GM19193 (cell line): Measurements from ENCODE around the gene PLA2G1B.

Experiments
- POLR2A ChIP-seq: IDR thresholded peaks from 4 replicates; pipeline ENCODE4 v1.6.1; 2011; ENCODE audit not compliant: insufficient read depth, insufficient read length; ENCODE audit errors: extremely low read depth

PLA2G1B gene

DNA sequence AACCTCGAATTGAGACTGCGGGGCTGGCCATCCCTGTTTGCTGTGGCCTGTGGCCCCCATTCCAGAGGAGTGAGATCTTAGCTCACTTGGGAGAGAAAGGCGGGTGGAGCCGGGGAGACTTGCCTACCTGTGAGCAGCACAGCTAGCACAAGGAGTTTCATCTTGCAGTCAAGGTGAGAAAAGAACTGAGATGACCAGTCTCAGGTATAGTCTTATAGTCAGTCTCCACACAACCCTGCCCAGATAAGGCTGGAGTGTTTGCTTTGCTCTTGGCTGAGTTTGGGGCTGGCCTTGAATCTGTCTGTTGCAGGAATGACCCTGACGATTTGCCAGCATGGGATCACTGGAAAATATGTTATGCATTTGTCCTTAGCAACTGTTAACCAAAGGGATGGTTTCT, at the start of gene PLA2G1B:
TSS of gene PLA2G1B (minus strand) at position 187 of the 400 bp plus-strand sequence. CDS start at position 161, 26 bp downstream.
- TF ChIP-seq POLR2A = no peak

DNA sequence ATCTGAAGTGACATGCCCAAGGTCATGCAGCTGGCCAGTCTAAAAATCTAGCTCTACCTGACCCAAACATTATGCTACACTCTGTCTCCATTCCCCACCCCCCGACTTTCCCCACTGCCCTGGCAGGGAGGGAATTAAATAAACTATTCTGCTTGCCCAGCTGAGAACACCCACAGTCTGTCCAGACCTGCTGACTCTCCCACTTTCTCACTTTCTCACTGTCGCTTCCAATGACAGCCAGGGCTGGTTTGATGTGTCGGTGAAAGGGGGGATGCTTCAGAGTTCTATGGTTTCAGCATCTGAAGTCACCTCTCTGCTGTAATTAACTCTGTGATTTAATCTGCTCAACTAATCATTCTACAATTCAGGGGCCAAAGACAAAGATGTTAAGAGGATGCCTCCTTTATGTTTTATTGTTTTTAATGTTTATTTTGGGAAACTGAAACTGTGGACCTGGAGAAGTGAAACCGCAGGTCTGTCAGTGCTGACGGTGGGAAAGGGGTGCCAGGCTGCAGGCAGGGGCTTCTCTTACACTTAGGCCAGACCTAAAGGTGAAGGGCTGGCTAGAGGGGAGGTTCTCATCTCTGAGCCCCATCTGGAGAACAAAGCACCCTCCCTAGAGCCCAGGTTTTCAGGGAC, 49.5 kb upstream of the PLA2G1B start:
- TF ChIP-seq POLR2A = no peak

DNA sequence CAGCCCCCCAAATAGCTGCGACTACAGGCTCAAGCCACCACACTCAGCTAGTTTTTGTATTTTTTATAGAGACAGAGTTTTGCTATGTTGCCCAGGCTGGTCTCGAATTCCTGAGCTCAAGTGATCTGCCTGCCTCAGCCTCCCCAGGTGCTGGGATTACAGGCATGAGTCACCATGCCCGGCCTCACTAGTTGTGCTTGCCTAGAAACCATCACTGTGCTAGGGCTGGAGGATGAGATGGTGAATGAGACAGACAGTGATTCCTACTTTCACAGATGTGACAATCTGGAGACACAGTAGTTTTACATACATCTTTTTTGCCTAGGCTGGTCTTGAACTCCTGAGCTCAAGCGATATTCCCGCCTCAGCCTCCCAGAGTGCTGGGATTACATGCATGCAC, 48.8 kb upstream of the PLA2G1B start:
- no peak for TF ChIP-seq POLR2A

DNA sequence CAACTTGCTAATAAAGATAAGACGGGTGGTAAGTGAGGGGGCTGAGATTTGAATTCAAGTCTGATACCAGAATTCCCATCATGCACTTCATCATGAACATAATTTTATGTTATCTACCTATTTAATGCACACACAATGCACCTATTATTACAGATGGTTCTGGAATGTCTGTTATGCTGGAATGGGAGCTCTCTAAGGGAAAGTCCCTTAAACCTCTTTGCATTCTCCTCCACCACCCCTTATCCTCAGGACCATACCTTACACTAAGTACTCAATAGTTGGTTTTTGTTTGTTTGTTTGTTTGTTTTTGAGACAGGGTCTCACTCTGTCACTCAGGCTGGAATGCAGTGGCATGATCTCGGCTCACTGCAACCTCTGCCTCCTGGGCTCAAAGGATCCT, 48.4 kb upstream of the PLA2G1B start:
- TF ChIP-seq POLR2A = no peak

DNA sequence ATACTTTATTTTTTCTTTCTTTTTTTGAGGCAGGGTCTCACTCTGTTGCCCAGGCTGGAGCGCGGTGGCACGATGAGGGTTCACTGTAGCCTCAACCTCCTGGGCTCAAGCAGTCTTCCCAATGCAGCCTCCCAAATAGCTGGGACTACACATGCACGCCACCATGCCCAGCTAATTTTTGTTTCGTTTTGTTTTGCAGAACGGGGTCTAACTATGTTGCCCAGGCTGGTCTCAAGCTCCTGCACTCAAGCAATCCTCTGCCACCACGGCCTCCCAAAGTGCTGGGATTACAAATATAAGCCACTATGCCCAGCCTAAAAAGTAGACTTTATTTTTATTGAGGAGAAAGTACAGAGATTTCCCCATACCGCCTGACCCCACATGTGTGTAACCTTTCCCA, 46.1 kb upstream of the PLA2G1B start:
- no peak for TF ChIP-seq POLR2A

DNA sequence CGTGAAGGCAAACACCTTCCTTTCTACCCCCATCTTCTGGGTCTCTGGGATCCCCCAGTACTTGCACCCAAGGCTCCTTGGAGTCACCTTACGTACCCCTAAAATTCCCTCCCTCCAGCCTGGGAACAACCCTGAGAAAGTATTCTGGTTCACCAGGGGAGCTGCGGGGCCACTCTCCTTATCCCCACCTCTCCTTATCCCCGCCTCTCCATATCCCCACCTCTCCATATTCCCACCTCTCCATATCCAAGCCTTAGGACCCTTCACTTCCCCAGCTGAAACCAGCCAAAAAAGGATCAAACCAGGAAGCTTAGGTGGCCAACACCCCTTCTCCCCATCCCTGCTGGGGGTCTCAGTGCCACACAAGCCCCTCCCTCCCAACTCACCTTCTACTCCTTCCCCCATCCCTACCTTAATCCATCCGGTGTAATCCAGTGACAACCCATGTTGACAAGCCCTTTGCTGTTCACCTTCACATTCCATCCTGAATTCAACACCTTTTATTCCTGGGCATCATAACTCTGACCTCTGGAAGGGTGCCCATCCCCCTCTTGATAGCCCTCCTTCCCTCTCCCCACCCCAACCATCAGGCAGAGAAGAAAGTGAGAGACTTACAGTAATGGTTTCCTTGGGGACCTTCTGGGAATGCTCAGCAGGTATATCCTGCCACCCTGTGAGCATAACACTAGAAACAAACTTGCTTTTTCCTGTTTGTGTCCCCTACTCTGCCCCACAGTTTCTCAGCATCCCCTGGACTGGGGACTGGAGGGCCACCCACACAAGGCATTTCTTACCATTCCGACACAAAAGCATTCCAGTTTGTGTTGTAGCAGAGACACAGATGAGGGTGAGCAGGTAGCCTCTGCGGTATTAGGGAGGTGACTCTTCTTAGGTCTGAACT, 43.0 kb upstream of the PLA2G1B start:
- TF ChIP-seq POLR2A = no peak

DNA sequence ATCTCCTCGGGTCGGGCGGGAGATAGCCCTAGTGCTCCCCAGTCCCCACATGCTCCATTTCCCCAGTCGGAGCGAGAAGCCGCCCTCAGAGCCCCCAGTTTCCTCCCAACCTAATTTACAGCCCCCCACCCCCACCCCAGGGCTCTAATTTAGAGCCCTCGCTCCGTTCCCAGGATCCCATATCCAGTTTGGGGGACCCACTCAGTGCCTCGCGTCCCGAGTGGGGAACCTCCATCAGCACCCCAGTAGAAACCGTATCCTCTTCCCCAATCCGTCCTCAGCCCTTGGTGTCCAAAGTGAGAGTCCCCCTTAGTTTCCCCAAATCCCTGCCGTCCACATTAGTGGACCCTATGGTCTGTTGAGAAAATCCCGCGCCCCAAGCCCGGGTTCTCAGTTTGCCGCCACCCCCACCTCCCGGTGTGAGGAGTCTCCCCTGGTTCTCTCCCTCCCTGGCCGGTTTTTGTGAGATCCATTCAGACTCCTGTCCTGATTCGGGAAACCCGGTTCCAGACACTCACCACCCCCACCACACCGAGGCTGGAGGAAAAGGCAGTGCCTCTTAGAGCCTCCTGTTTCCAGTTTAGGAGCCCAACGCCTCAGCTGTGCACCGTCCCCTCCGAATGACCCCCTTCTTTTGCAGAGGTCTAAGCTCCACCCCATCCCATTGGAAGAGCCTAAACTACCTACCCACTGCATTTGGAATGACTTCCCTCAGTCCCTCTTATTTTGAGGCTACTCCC, 42.2 kb upstream of the PLA2G1B start:
- no peak for TF ChIP-seq POLR2A

DNA sequence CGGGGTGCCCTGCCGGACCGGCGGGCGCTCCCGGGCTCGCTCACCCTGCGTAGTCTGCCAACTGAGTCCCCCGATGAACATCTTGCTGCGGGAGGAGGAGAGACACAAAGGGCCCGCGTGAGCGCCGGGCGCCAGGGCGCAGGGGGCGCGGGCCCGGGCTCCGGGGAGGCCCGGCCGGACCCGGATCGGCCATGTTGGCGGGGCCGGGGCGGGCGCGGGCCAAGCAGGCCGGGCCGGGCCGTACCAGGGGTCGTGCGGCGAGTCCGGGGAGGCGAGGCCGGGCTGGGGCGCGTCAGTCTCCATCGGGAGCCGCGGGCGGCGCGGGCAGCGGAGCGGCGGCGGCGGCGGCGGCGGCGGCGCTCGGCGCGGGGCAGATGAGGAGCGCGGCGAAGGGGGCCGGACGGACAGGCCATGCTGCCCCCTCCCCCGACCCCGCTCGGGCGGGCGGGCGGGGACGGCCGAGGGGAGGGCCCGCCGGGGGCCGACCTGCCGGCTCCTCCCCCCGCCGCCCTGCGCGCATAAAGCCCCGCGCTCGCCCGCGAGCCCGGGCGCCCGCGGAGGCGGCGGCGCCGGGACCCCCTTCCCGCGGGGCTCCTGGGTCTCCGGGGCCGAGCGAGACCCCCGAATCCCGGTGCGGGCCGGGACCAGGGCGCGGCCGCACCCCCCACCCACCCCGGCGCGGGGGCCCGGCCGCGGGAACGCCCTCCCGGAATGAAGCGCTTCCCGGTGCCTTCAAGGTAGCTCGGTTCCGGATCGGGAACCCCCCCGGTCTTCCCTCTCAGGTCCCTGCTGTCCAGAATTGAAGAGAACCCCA, 41.4 kb upstream of the PLA2G1B start, which contains the start of gene MSI1:
TSS of gene MSI1 (minus strand) at position 376 of the 814 bp plus-strand sequence. CDS start at position 303, 73 bp downstream.
- TF ChIP-seq POLR2A = no peak

DNA sequence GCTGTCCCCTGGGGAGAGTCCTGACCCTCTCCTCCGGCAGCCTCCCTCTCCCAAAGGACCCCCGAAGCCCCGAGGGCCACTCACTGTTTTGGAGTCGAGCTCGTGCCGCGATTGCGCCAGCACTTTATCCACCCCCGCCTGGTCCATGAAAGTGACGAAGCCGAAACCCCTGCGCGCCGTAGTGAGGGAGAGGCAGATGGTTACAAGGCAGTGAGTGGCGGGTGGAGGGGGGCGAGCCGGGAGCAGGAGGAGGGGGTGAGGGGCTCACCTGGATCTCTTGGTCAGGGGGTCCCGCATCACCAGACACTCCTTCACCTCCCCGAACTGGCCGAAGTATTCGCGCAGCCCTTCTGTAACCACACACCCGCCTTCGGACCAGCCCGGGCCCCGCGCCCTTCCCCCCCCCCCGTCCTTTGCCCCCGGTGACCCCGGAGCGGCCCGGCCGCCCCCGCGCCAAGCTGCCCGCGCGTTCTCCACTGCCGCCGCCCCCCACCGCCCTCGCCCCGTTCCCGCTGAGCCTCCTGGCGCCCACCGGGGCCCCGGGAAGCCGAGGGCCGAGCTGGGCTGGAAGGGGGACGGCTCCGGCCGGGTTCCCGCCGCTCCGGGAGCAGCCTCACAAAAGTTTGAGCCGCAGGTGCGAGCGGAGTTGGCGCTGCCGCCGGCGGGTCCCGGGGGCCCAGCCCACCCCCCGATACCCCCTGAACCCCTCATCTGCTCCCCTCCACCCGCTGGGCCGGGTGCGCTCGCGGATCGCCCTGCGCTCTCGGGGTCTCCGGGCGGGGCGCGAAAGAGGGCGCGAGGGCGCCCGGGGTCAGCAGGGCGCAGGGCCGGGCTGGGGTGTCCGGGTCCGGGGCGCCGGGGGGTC, 40.6 kb upstream of the PLA2G1B start:
- TF ChIP-seq POLR2A = no peak

DNA sequence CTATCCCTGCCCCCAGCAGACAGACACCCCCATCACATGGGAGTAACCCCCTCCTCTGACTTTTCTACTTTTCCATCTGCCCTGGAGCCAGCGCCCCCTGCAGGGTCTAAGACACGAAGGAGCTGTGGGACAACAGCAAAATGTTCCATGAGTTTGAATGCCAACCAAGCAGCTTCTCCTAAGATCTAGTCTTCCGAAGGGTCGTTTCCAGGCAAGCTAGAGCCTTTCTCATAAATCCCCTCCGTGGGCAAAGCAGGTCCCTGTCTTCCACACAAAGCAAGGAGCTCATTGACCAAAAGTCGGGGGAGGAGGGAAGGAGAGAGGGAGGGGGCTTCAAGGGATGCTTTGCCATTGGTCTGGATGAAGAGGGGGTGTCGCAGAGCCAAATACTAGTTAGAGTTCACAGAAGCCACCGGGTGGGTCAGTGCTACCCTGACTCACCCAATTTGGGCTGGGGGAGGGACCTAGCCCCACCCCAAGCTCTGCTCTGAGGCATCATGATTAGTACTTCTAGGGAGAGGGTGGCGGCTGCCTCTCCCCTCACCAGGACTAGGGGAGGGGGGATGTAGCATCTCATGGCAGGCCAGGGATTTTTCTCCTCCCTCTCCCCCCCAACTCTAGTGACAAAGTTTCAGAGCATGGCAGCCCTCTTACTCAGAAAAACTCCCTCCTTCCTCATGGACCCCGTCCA, 39.8 kb upstream of the PLA2G1B start:
- TF ChIP-seq POLR2A = no peak

DNA sequence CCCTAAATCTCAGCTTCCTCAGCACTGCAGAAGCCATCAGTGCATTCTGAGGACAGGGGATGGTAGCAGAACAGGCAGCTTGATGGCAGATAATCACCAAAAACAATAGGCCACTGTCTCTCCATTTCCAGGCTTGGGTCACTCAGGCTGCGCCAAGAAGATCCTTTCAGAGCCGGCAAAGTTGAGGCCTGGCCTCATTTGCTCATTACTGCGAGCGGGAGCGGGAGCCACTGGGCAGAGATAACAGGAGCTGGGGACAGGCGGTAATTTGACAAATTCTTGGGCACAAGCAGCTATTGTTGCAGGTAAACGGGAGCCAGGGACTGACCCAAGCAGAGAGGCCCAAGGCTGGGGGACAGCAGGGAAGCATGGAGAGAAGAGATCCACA, 39.3 kb upstream of the PLA2G1B start:
- TF ChIP-seq POLR2A = no peak

DNA sequence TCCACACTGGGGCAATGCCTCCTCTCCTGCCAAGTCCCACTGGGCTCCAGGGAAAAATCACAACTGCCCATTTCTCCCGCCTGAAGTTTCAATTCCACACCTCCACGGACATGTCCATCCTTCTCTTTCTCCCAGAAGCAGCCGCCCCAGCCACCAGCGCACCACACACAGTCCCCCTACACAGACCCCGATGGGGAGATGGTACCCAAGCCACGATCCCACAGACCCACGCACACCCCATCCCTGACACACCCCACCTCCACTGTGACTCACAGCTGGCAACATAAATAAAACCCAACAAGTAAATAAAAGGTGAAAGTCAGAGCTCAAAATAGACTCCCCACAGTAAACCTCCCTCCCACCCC, 38.7 kb upstream of the PLA2G1B start:
- TF ChIP-seq POLR2A = no peak
